IPS-18a (cell line): ENCODE data around the gene PSME1.

Source experiments
- H3K27ac ChIP-seq: one replicate; pipeline ENCODE4 v1.5.1; 2013; ENCODE audit warnings: low read length
- H3K27me3 ChIP-seq: one replicate; pipeline ENCODE4 v1.6.1; 2013; ENCODE audit warnings: mild to moderate bottlenecking, low read length; ENCODE audit not compliant: control insufficient read depth, insufficient read depth
- H3K36me3 ChIP-seq: one replicate; pipeline ENCODE4 v1.6.1; 2013; ENCODE audit warnings: low read depth, low read length; ENCODE audit not compliant: control insufficient read depth
- H3K4me1 ChIP-seq: one replicate; pipeline ENCODE4 v1.6.1; 2013; ENCODE audit warnings: low read depth, low read length; ENCODE audit not compliant: control insufficient read depth
- H3K4me3 ChIP-seq: one replicate; pipeline ENCODE4 v1.5.1; 2013; ENCODE audit warnings: low read length
- H3K9ac ChIP-seq: one replicate; pipeline ENCODE4 v1.6.1; 2013; ENCODE audit warnings: mild to moderate bottlenecking, low read length, moderate library complexity
- H3K9me3 ChIP-seq: one replicate; pipeline ENCODE4 v1.6.1; 2013; ENCODE audit warnings: low read depth, low read length; ENCODE audit not compliant: control insufficient read depth

PSME1 gene

GRCh38 chr14:24110060-24110459 lies 25.9 kb upstream of the PSME1 start:
- Histone ChIP-seq H3K36me3 (no peaks in the 10 kb centered on the region), H3K9ac (no peak overlapping the region), H3K27me3 (no peaks in the 10 kb centered on the region), H3K9me3 (no peaks in the 10 kb centered on the region), H3K27ac (no peak overlapping the region), H3K4me1 (no peaks in the 10 kb centered on the region), H3K4me3 (no peak overlapping the region)

GRCh38 chr14:24110523-24110922 lies 25.5 kb upstream of the PSME1 start:
- no peak overlapping the region for H3K9ac ChIP-seq
- no peaks in the 10 kb centered on the region for H3K4me1 ChIP-seq
- H3K9me3 ChIP-seq: no peaks in the 10 kb centered on the region
- H3K27ac ChIP-seq: no peak overlapping the region
- H3K36me3 ChIP-seq: no peaks in the 10 kb centered on the region
- H3K27me3 ChIP-seq: no peaks in the 10 kb centered on the region
- no peak overlapping the region for H3K4me3 ChIP-seq

GRCh38 chr14:24113379-24113800 lies 22.6 kb upstream of the PSME1 start:
- Histone ChIP-seq H3K9ac (peak overlapping the region; percentile 59), H3K4me1 (no peaks in the 10 kb centered on the region), H3K27me3 (no peaks in the 10 kb centered on the region), H3K36me3 (peaks cover 16% of the 10 kb centered on the region), H3K4me3 (peak overlapping the region; percentile 84), H3K9me3 (no peaks in the 10 kb centered on the region), H3K27ac (no peak overlapping the region)

- peaks cover 21% of the 10 kb centered on the region for H3K36me3 ChIP-seq
- H3K4me3 ChIP-seq: peak overlapping the region; percentile 84
- H3K27ac ChIP-seq: no peak overlapping the region
- peak overlapping the region; percentile 59 for H3K9ac ChIP-seq
- no peaks in the 10 kb centered on the region for H3K4me1 ChIP-seq
- H3K27me3 ChIP-seq: no peaks in the 10 kb centered on the region
- no peaks in the 10 kb centered on the region for H3K9me3 ChIP-seq
Observed at GRCh38 chr14:24113801-24114531, 22.0 kb upstream of the PSME1 start.

- Histone ChIP-seq H3K27ac (peak within 1 kb of the TSS; percentile 52), H3K4me1 (no peaks in the 10 kb centered on the region)
Observed at GRCh38 chr14:24114532-24115421, 21.2 kb upstream of the PSME1 start, which contains the start of the genes DCAF11 and NRL. DCAF11 (plus strand) TSS chr14:24114777; CDS start chr14:24115595, 818 bp downstream. NRL (minus strand) TSS chr14:24114949; CDS start chr14:24082848, 32,101 bp downstream.

GRCh38 chr14:24115422-24116127 lies 20.4 kb upstream of the PSME1 start:
- Histone ChIP-seq H3K36me3 (peaks cover 33% of the 10 kb centered on the region), H3K9me3 (no peaks in the 10 kb centered on the region), H3K9ac (peak overlapping the region; percentile 56), H3K4me3 (peak overlapping the region; percentile 84), H3K27me3 (no peaks in the 10 kb centered on the region), H3K27ac (no peak overlapping the region), H3K4me1 (no peaks in the 10 kb centered on the region)

More at GRCh38 chr14:24114532-24115421, 21.2 kb upstream of the PSME1 start, which contains the start of the genes DCAF11 and NRL:
- Histone ChIP-seq H3K27me3 (no peaks in the 10 kb centered on the region), H3K9me3 (no peaks in the 10 kb centered on the region), H3K9ac (peak within 1 kb of the TSS; percentile 59), H3K4me3 (peak within 1 kb of the TSS; percentile 84), H3K36me3 (peaks cover 30% of the 10 kb centered on the region)

GRCh38 chr14:24116128-24116814 lies 19.7 kb upstream of the PSME1 start:
- no peak overlapping the region for H3K27ac ChIP-seq
- H3K4me1 ChIP-seq: no peaks in the 10 kb centered on the region
- H3K36me3 ChIP-seq: peaks cover 40% of the 10 kb centered on the region
- H3K9ac ChIP-seq: no peak overlapping the region
- no peaks in the 10 kb centered on the region for H3K9me3 ChIP-seq
- H3K27me3 ChIP-seq: no peaks in the 10 kb centered on the region
- peak overlapping the region; percentile 84 for H3K4me3 ChIP-seq

GRCh38 chr14:24117179-24117578 lies 18.8 kb upstream of the PSME1 start:
- no peaks in the 10 kb centered on the region for H3K27me3 ChIP-seq
- no peaks in the 10 kb centered on the region for H3K4me1 ChIP-seq
- H3K36me3 ChIP-seq: peaks cover 45% of the 10 kb centered on the region
- no peak overlapping the region for H3K4me3 ChIP-seq
- no peaks in the 10 kb centered on the region for H3K9me3 ChIP-seq
- no peak overlapping the region for H3K9ac ChIP-seq
- no peak overlapping the region for H3K27ac ChIP-seq

- H3K9ac ChIP-seq: no peak overlapping the region
- peaks cover 57% of the 10 kb centered on the region for H3K36me3 ChIP-seq
Observed at GRCh38 chr14:24119691-24120090, 16.3 kb upstream of the PSME1 start.

GRCh38 chr14:24121210-24121609 lies 14.8 kb upstream of the PSME1 start:
- Histone ChIP-seq H3K27me3 (no peaks in the 10 kb centered on the region), H3K4me3 (no peak overlapping the region), H3K9me3 (no peaks in the 10 kb centered on the region), H3K27ac (no peak overlapping the region), H3K4me1 (no peaks in the 10 kb centered on the region), H3K9ac (no peak overlapping the region), H3K36me3 (peaks cover 57% of the 10 kb centered on the region)

More at GRCh38 chr14:24119691-24120090, 16.3 kb upstream of the PSME1 start:
- H3K27me3 ChIP-seq: no peaks in the 10 kb centered on the region
- no peak overlapping the region for H3K4me3 ChIP-seq
- no peak overlapping the region for H3K27ac ChIP-seq
- H3K4me1 ChIP-seq: no peaks in the 10 kb centered on the region
- no peaks in the 10 kb centered on the region for H3K9me3 ChIP-seq
